HG03378 (cell line): Measurements from ENCODE around the gene RWDD3.

ENCODE experiments used
- ATAC-seq: cut with Tn5 transposase; IDR thresholded peaks from one replicate; pipeline ENCODE4 v1.9.1; 2021; ENCODE audit warnings: mild to moderate bottlenecking, moderate library complexity; ENCODE audit not compliant: unreplicated experiment

Gene RWDD3

GRCh38 chr1:95229706-95230105, 4.3 kb upstream of the RWDD3 start:
- no peak for ATAC-seq

- no peak for ATAC-seq
Measured at GRCh38 chr1:95230256-95230655, 3.8 kb upstream of the RWDD3 start.

DNA sequence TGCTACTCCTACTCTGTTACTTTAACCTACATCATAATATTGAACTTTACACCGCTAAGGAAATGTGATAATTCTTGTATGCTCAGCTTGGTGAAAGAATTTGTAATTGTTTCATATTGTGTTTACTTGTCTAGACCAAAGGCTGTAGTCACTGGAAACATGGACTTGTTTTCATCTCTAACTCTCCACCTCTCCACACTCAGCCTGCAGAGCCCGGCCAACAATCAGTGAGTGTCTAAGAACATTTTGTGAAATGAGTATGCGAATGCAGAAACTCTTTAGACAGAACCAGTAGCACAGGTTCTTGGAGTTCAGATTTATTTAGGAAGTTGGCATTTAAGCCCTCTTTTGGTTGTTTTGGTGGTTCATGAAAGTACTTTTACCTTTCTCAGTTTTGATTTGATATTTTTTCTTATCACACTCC, 3.2 kb upstream of the RWDD3 start:
- no peak for ATAC-seq

DNA sequence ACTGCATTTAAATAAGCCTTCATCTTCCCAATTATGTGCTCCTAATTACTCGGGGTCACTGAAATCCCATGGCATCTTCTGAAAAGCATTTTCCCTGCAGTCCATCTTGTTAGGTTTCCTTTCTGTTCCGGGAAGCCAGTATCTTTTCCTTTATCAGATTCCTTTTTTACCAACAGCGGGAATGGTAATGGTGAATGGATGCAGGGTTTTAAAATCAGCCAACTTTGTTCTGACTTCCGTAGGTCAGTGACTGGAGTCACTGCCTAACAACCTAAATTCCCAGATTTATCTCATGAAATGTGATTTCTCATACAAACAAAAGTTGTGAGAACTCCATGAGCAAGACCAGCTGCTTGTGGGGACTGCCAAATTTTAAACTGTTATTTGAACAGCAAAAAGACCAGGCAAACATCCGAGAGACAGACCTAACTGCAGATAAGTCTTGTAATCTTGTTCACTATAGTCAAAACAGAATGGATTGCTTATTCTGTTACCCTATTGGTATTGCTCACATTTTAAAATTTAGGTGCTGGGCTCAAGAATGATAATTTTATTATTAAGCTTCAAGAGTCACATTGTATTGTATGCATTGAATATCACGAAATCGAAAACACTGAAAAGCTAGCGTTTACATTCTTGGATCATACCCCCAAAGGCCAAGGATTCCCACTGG, 1.2 kb upstream of the RWDD3 start:
- ATAC-seq, result no peak

DNA sequence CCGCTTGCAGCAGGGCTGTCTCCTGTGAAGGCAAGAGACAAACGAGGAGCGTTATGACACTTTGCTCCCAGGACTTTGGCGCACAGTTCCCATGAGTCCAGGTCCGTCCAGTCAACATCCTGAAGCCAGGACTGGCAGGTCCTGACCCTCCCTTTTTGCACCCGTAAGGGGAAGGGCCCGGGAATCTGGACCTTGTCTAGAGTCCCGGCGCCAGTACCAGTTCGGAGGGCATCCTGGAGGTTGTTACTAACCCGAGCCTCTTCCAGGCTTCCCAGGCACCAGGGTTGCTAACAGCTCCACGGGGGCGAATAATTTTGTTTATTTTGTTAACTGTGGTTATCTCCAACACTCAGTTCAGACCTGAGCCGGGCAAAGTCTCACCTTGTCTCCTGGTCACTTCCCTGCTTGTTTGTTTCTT, 682 bp upstream of the RWDD3 start:
- ATAC-seq, result no peak

DNA sequence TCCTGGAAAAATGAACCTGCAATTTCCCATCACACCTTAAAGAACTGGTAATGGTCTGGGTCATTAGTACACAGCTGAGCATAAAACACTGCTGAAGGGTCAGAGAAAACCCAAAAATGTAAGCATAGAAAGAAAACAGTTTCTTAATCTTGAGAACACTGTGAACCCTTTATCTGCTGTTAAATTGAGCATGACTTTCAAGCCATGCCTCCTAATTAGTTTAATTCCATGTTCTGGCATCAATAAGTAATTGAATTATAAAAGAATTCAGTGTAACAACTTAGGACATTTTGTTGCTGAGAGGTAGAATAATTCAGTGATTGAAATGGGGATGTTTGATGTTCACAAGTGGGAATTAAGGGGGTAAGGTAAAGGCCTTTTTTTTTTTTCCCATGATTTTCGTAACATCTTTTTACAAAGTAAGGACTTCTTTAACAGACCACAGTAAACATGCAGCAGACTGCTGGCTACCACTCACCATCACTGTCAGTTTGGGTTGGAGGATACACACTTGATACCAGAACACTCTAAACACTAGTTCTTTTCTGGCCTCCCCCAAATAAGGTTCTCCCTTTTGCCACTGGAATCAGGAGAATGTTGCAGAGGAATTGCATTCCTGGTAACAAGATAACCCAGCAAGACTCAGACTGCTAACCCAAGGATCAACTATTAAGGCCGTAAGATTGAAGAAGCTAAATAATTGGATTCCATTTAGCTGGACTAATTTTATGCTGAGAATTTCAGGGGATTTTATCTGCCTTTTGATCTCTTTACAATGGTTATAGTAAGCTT, 3.0 kb downstream of the RWDD3 start:
- no peak for ATAC-seq

GRCh38 chr1:95237981-95238703, 4.1 kb downstream of the RWDD3 start:
- ATAC-seq, result no peak

GRCh38 chr1:95245029-95245428, 11.0 kb downstream of the RWDD3 start:
- ATAC-seq, result no peak

DNA sequence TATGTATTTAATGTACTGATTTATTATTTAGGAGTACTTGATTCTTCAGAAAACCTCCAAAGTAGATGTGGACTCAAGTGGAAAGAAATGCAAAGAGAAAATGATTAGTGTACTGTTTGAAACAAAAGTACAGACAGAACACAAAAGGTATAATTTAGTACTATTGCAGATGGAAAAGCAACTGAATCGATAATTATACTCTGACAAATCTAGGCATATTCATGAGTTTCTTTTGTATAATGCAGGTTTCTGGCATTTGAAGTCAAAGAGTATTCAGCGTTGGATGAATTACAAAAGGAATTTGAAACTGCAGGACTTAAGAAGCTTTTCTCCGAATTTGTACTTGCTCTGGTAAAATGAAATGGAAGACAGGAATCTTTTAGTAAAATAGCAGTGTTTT, 12.5 kb downstream of the RWDD3 start:
- ATAC-seq, result no peak

- no peak for ATAC-seq
Measured at GRCh38 chr1:95247607-95248006, 13.6 kb downstream of the RWDD3 start.

- ATAC-seq, result no peak
Measured at GRCh38 chr1:95249916-95250315, 15.9 kb downstream of the RWDD3 start.

- ATAC-seq, result no peak
Measured at GRCh38 chr1:95252422-95252821, 18.4 kb downstream of the RWDD3 start.

- no peak for ATAC-seq
Measured at GRCh38 chr1:95254959-95255358, 20.9 kb downstream of the RWDD3 start.

DNA sequence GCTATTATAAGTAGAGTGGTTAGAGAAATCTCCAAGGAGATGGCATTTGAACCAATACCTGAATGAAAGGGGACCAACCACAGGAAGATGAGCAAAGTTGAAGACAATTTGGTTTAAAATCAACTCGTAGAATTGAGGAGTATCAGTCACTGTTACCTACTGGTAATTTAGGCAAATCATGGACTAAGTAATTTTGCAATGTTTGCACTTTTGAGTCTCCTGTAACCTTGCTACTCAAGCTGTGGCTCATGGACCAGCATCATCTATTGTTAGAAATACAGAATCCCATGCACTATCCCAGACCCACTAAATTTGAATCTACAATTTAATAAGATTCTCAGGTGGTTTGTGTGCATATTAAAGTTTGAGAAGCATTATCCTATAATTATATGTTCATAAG, 21.8 kb downstream of the RWDD3 start:
- ATAC-seq, result no peak

- ATAC-seq, result no peak
Measured at GRCh38 chr1:95257758-95258157, 23.7 kb downstream of the RWDD3 start.

- no peak for ATAC-seq
Measured at GRCh38 chr1:95259245-95259644, 25.2 kb downstream of the RWDD3 start.

DNA sequence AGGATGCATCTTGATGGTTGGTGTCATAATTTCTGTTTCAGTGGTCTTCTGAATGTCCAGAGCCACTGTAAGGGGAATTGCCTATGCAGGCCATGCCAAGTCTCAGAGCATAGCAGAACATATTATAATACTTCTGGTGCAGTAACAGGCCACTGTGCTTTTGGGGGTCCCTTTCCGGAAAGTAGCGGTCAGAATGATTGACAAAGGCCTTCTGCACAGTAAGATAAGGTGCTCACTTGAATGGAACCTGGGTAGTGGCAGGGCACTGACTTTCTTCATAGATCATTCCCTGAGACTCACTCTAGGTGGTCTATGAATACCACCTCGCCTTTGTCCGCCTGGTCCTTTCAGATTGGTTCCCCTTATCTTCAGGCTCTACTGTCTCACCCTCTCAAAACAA, 28.9 kb downstream of the RWDD3 start:
- no peak for ATAC-seq

DNA sequence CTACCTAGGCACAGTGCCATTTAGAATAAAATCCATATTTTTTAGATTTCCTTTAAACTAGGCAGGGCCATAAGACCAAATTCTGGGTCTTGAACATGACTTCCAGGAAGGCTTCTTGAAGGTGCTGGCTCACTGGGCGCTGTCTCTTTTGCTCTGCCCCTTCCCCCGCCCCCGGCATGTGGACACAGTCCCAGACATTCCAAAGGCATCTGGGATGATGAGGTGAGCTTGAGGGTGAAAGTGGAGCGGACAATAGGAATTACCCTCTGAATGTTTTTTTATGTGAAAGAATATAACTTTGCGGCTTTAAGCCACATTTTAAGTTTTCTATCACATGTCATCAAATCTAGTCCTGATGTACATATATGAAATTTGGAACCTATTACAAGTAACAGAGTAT, 29.4 kb downstream of the RWDD3 start:
- no peak for ATAC-seq

- no peak for ATAC-seq
Measured at GRCh38 chr1:95265106-95265505, 31.1 kb downstream of the RWDD3 start.

DNA sequence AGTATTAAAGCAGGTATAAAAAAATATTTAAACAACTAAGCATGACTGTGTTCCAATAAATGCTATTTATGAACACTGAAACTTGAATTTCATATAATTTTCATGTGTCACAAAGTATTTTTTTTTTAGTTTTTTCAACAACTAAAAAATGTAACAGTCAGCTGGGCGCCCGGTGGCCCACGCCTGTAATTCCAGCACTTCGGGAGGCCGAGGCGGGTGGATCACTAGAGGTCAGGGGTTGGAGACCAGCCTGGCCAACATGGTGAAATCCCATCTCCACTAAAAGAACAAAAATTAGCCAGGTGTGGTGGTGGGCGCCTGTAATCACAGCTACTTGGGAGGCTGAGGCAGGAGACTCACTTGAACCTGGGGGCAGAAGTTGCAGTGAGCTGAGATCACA, 42.4 kb downstream of the RWDD3 start:
- ATAC-seq, result no peak

DNA sequence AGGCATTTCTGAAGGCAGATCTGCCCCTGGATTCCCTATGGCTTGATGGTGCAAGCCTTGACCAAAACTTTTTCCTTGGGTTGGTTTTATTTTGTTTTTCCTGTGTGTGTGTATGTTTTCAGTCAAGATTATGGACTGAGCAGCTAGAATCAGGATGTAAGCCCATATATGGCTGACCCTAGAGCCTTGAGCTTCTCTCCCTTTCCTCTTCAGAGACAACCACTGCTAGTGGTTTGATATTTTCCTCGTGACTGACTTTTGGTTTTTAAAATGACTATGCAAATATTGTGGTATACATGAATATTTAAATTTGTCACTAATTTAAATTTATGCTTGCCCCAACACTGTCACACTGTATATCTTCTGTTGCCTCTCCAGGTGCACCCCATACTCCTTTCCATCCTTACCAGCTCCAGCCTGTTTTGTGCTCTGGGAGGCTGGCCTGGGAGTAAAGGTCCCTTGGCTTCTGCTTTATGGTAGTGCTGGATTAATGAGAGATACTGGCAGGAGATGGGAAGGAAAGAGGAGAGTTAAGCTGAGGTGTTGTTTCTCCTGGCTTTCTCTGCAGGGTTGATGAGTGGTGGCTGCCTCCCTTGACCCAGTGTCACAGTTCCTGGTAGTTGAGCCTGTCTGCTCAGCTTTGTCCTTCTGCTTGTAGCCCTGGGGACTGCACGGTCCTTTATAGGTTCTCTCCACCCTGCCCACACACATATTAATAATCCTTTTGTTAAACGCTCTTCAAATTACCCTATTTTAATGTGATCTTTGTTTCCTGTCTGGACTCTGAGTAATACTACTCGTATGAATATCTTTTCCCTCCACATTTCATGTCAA, 44.4 kb downstream of the RWDD3 start:
- ATAC-seq, result peak; percentile 81
